Activated CD8-positive, alpha-beta T cell treated with anti-CD3 and anti-CD28 coated beads for 36 hours (primary cell): ENCODE measurements around the gene CTBP2. TPM values are rescaled to one million over a fixed set of nuclear protein-coding genes. Genes with fewer than 3 reads are reported as not detected.
A peak's percentile ranks its signal among the peaks of the same experiment; 100 is the strongest.

Source experiments
- ATAC-seq: fragments of 200-7000 bp; cut with Tn5 transposase; one replicate; pipeline ENCODE4 v1.10.0; 2021; ENCODE audit warnings: mild to moderate bottlenecking, moderate library complexity
- CTCF ChIA-PET: fragments of 350-600 bp; sonication (Branson Sonifier 250); formaldehyde crosslinking; loops from one replicate; lab custom pipeline; 2021; ENCODE audit warnings: antibody characterized with exemption; lab: Charles Lee
- POLR2A ChIA-PET: fragments of 350-600 bp; sonication (Branson Sonifier 250); formaldehyde crosslinking; loops from one replicate; lab custom pipeline; 2021; ENCODE audit warnings: antibody characterized with exemption; lab: Charles Lee
- DNase-seq: peaks from one replicate; pipeline ENCODE4 v3.0.0-alpha.2; 2020
- H3K27ac Mint-ChIP-seq: one replicate; pipeline ENCODE4 v1.8.0; 2021; ENCODE audit warnings: mild to moderate bottlenecking, mixed read lengths
- H3K27me3 Mint-ChIP-seq: one replicate; pipeline ENCODE4 v1.8.0; 2021; ENCODE audit warnings: mixed read lengths
- H3K36me3 Mint-ChIP-seq: one replicate; pipeline ENCODE4 v1.8.0; 2021; ENCODE audit warnings: low read depth, mixed read lengths
- H3K4me1 Mint-ChIP-seq: one replicate; pipeline ENCODE4 v1.8.0; 2021; ENCODE audit warnings: low read depth, mixed read lengths
- H3K4me3 Mint-ChIP-seq: one replicate; pipeline ENCODE4 v1.8.0; 2021; ENCODE audit warnings: mild to moderate bottlenecking, moderate library complexity, mixed read lengths
- H3K9me3 Mint-ChIP-seq: one replicate; pipeline ENCODE4 v1.8.0; 2021; ENCODE audit warnings: mixed read lengths
- intact Hi-C: fragments of 100-400 bp; cut with micrococcal nuclease; formaldehyde crosslinking; loops from one replicate; pipeline ENCODE4 v1.10.0; 2022
- total RNA-seq, 2 experiments: library from RNA; stranded (reverse); gene quantifications; one replicate each; pipeline ENCODE4 v1.2.3, GENCODE V29; 2021
- TF ChIP-seq, protein P1 (sequence below): fragments of 200-600 bp; IDR thresholded peaks from one replicate; pipeline ENCODE4 v1.8.0; 2022; ENCODE audit warnings: antibody characterized with exemption, mild to moderate bottlenecking

CTBP2 gene
- total RNA-seq, 2 experiments from 2014 or later, result 0.60 to 0.88 TPM

DNA sequence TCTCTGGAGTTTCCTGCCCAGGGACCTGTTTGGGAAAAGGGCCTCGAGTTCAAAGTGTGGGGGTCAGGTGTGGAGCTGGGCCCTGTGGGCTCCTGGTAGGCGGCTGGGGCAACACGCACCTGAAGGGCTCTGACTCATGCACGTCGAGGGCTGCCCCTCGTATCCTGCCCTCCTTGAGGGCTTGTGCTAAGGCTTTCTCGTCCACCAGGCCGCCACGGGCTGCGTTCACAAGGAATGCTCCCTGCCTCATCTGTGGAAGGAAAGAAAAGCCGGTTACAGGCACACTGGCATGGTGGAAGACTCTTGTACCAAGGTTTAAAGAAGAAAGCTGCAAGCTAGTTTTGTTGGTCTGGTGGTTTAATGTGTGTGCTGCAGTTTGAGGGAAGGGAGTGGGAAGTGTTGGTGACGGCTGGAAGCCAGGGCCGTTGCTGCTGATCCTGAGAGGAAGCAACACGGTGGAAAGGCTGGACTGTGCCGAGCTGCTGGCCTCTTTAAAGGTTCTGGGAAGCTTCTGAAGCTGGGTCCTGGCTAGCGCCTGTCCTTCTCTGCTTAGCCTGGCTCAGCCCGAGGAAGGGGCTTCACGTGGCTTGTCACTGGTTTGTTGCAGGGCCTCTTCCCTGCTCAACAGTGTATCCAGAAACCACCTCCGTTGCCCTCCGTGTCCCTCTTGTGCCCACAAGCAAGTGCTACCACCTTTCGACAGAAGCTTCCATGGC, 166.5 kb downstream of the CTBP2 start:
- POLR2A ChIA-PET, result no interaction called here
- H3K36me3 Mint-ChIP-seq, result peaks cover 2% of the 10 kb centered on the region
- H3K27ac Mint-ChIP-seq, result no peak overlapping the region
- peaks cover under 1% of the 10 kb centered on the region for H3K4me1 Mint-ChIP-seq
- H3K4me3 Mint-ChIP-seq, result no peak overlapping the region
- no peaks in the 10 kb centered on the region for H3K9me3 Mint-ChIP-seq
- TF ChIP-seq, protein P1, sequence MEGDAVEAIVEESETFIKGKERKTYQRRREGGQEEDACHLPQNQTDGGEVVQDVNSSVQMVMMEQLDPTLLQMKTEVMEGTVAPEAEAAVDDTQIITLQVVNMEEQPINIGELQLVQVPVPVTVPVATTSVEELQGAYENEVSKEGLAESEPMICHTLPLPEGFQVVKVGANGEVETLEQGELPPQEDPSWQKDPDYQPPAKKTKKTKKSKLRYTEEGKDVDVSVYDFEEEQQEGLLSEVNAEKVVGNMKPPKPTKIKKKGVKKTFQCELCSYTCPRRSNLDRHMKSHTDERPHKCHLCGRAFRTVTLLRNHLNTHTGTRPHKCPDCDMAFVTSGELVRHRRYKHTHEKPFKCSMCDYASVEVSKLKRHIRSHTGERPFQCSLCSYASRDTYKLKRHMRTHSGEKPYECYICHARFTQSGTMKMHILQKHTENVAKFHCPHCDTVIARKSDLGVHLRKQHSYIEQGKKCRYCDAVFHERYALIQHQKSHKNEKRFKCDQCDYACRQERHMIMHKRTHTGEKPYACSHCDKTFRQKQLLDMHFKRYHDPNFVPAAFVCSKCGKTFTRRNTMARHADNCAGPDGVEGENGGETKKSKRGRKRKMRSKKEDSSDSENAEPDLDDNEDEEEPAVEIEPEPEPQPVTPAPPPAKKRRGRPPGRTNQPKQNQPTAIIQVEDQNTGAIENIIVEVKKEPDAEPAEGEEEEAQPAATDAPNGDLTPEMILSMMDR, result no peak
- CTCF ChIA-PET, result interaction anchor here (0.6 to 2.4 kb wide), 3 partner anchors 11 to 432 kb away, joined by 3 to 16 read pairs (median 4); no protein-coding TSS in a partner anchor
- ATAC-seq (no peak), DNase-seq (no peak)
- no peaks in the 10 kb centered on the region for H3K27me3 Mint-ChIP-seq
- intact Hi-C loops, result no loop called here

DNA sequence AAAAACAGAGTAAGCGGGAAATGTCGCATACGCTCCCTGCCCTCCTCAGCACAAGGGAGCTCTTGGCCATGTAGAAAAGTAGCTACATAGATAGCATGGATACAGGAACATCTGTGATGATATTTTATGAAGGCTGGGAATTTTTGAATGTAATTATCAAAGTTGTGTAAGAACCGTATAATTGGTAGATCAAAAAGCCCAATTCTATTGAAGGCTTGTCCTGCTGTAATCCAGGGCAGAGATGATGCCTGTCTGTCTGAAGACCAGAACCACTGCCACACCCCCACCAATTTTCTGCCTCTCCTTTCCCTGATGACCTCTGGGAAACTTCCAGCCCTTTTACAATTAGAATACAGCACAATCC, 167.0 kb downstream of the CTBP2 start:
- DNase-seq (no peak), ATAC-seq (no peak)
- TF ChIP-seq, protein P1, result no peak
- intact Hi-C loops, result no loop called here
- H3K27me3 Mint-ChIP-seq, result no peaks in the 10 kb centered on the region
- H3K4me1 Mint-ChIP-seq, result peaks cover 5% of the 10 kb centered on the region
- POLR2A ChIA-PET, result interaction anchor here (1.6 kb wide), 1 partner anchor 77 kb away, joined by 4 read pairs; no protein-coding TSS in a partner anchor
- CTCF ChIA-PET, result interaction anchor here (0.6 to 2.4 kb wide), 9 partner anchors 10 to 433 kb away, joined by 3 to 16 read pairs (median 3); no protein-coding TSS in a partner anchor
- H3K9me3 Mint-ChIP-seq, result no peaks in the 10 kb centered on the region
- H3K27ac Mint-ChIP-seq, result no peak overlapping the region
- H3K36me3 Mint-ChIP-seq, result peaks cover 4% of the 10 kb centered on the region
- H3K4me3 Mint-ChIP-seq, result no peak overlapping the region

GRCh38 chr10:124992462-124993344, 167.7 kb downstream of the CTBP2 start:
- no peak overlapping the region for H3K27ac Mint-ChIP-seq
- peaks cover 5% of the 10 kb centered on the region for H3K4me1 Mint-ChIP-seq
- ATAC-seq (peak; percentile 75), DNase-seq (peak; percentile 46)
- H3K9me3 Mint-ChIP-seq, result no peaks in the 10 kb centered on the region
- intact Hi-C loops, result no loop called here
- H3K4me3 Mint-ChIP-seq, result no peak overlapping the region
- CTCF ChIA-PET, result interaction anchor here (0.6 to 2.4 kb wide), 15 partner anchors 9 to 433 kb away, joined by 3 to 16 read pairs (median 3); no protein-coding TSS in a partner anchor
- H3K27me3 Mint-ChIP-seq, result no peaks in the 10 kb centered on the region
- POLR2A ChIA-PET, result interaction anchor here (1.6 kb wide), 1 partner anchor 77 kb away, joined by 4 read pairs; no protein-coding TSS in a partner anchor
- peaks cover 4% of the 10 kb centered on the region for H3K36me3 Mint-ChIP-seq
- TF ChIP-seq, protein P1, result peak; percentile 62

GRCh38 chr10:124991835-124992234, 168.5 kb downstream of the CTBP2 start:
- ChIA-PET POLR2A (interaction anchor here (1.6 kb wide), 1 partner anchor 76 kb away, joined by 4 read pairs; no protein-coding TSS in a partner anchor), CTCF (interaction anchor here (1.2 to 2.4 kb wide), 6 partner anchors 9 to 62 kb away, joined by 3 to 16 read pairs (median 4); no protein-coding TSS in a partner anchor)
- no peak overlapping the region for H3K27ac Mint-ChIP-seq
- H3K27me3 Mint-ChIP-seq, result no peaks in the 10 kb centered on the region
- peaks cover 7% of the 10 kb centered on the region for H3K36me3 Mint-ChIP-seq
- intact Hi-C loops, result no loop called here
- ATAC-seq (no peak), DNase-seq (no peak)
- no peaks in the 10 kb centered on the region for H3K9me3 Mint-ChIP-seq
- H3K4me1 Mint-ChIP-seq, result peaks cover 5% of the 10 kb centered on the region
- no peak overlapping the region for H3K4me3 Mint-ChIP-seq
- TF ChIP-seq, protein P1, result no peak
